Endodermal cell (in vitro differentiated cells): ENCODE measurements around the gene TEX22. TPM values are rescaled to one million over a fixed set of nuclear protein-coding genes. Genes with fewer than 3 reads are reported as not detected.

Experiments
- DNase-seq: peaks from one replicate; pipeline ENCODE4 v3.0.0-alpha.2; 2017
- H3K27ac ChIP-seq: 2 replicates; pipeline ENCODE4 v1.5.1; 2013; ENCODE audit warnings: mild to moderate bottlenecking, low read depth, low read length, moderate library complexity
- H3K27me3 ChIP-seq: 2 replicates; pipeline ENCODE4 v1.6.1; 2013; ENCODE audit warnings: mild to moderate bottlenecking, low read length, moderate library complexity; ENCODE audit not compliant: insufficient read depth, control insufficient read depth, poor library complexity, severe bottlenecking
- H3K36me3 ChIP-seq: 2 replicates; pipeline ENCODE4 v1.7.0; 2013; ENCODE audit warnings: mild to moderate bottlenecking, low read length, moderate library complexity; ENCODE audit not compliant: control insufficient read depth, insufficient read depth
- H3K4me1 ChIP-seq: one replicate; pipeline ENCODE4 v1.7.0; 2013; ENCODE audit warnings: low read length; ENCODE audit not compliant: control insufficient read depth, insufficient read depth
- H3K4me3 ChIP-seq: 2 replicates; pipeline ENCODE4 v1.5.1; 2013; ENCODE audit warnings: mild to moderate bottlenecking, low read length, moderate library complexity
- H3K9ac ChIP-seq: 2 replicates; pipeline ENCODE4 v1.6.1; 2013; ENCODE audit warnings: mild to moderate bottlenecking, low read length, moderate library complexity; ENCODE audit not compliant: poor library complexity, severe bottlenecking; ENCODE audit errors: extremely low read depth
- H3K9me3 ChIP-seq: 2 replicates; pipeline ENCODE4 v1.6.1; 2013; ENCODE audit warnings: mild to moderate bottlenecking, low read length, moderate library complexity; ENCODE audit not compliant: control insufficient read depth
- H3K27ac Mint-ChIP-seq: 2 replicates; pipeline ENCODE4 v1.8.0; 2020; ENCODE audit warnings: mixed read lengths
- H3K27me3 Mint-ChIP-seq: 2 replicates; pipeline ENCODE4 v1.8.0; 2021; ENCODE audit warnings: mild to moderate bottlenecking, mixed read lengths; ENCODE audit not compliant: insufficient read depth
- H3K36me3 Mint-ChIP-seq: 2 replicates; pipeline ENCODE4 v1.8.0; 2020; ENCODE audit warnings: low read depth, mixed read lengths
- H3K4me1 Mint-ChIP-seq: 2 replicates; pipeline ENCODE4 v1.8.0; 2020; ENCODE audit warnings: mixed read lengths
- H3K4me3 Mint-ChIP-seq: 2 replicates; pipeline ENCODE4 v1.8.0; 2020; ENCODE audit warnings: mild to moderate bottlenecking, moderate library complexity, mixed read lengths
- H3K9me3 Mint-ChIP-seq: 2 replicates; pipeline ENCODE4 v1.8.0; 2020; ENCODE audit warnings: mild to moderate bottlenecking, mixed read lengths
- WGBS, 2 experiments: methylation state at CpG; one replicate each; pipeline versions ENCODE4 v1.1.5 to v1.1.7; 2013; ENCODE audit warnings: missing lambda C conversion rate in 2 of 2, mixed read lengths in 1 of 2; ENCODE audit not compliant: insufficient coverage in 1 of 2, insufficient read length in 1 of 2; 5-methylcytosine and 5-hydroxymethylcytosine counted together
- total RNA-seq, 2 donors: library from RNA; stranded (reverse); fragmentation: NEBNext Ultra II Directional in 1 of 2; extraction: Animal tissue kit (Norgen Biotek cat#: 25700) in 1 of 2; gene quantifications; 2 replicates in 1 of 2; 3 replicates in 1 of 2; pipeline ENCODE4 v1.2.1, GENCODE V29; 2021
- TF ChIP-seq, protein P1 (sequence below): fragments of 200-600 bp; sonication (generic); conservative IDR thresholded peaks from 2 replicates; pipeline ENCODE4 v1.5.0; 2021; ENCODE audit warnings: antibody characterized with exemption, mild to moderate bottlenecking

TEX22 gene
- total RNA-seq, 2 donors from 2014 or later, result 1.9 to 3.5 TPM

DNA sequence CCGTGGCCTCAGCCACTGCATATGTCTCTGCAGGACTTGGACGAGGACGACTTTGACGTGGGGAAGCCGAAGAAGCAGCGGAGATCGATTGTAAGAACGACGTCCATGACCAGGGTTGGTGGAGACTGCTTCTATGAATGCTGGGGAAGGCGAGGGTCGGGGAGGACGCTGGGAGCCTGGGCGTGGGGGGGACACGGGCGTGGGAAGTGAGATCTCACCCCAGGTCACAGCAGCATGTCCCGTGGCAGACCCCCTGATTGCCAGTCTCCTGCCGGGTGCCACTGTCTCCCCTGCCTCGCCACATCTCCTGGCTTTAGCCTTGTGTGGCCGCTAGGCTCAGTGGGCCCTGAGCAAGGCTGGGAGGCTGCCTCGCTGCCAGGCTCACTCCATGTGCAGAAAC lies 29.9 kb upstream of the TEX22 start:
- no peak overlapping the region for H3K27ac ChIP-seq
- Mint-ChIP-seq H3K9me3 (peaks cover 5% of the 10 kb centered on the region), H3K4me3 (no peak overlapping the region), H3K36me3 (peaks cover 30% of the 10 kb centered on the region), H3K27ac (no peak overlapping the region), H3K27me3 (no peaks in the 10 kb centered on the region), H3K4me1 (no peaks in the 10 kb centered on the region)
- H3K27me3 ChIP-seq, result no peaks in the 10 kb centered on the region
- peaks cover 6% of the 10 kb centered on the region for H3K9me3 ChIP-seq
- H3K36me3 ChIP-seq, result peaks cover 12% of the 10 kb centered on the region
- TF ChIP-seq, protein P1, sequence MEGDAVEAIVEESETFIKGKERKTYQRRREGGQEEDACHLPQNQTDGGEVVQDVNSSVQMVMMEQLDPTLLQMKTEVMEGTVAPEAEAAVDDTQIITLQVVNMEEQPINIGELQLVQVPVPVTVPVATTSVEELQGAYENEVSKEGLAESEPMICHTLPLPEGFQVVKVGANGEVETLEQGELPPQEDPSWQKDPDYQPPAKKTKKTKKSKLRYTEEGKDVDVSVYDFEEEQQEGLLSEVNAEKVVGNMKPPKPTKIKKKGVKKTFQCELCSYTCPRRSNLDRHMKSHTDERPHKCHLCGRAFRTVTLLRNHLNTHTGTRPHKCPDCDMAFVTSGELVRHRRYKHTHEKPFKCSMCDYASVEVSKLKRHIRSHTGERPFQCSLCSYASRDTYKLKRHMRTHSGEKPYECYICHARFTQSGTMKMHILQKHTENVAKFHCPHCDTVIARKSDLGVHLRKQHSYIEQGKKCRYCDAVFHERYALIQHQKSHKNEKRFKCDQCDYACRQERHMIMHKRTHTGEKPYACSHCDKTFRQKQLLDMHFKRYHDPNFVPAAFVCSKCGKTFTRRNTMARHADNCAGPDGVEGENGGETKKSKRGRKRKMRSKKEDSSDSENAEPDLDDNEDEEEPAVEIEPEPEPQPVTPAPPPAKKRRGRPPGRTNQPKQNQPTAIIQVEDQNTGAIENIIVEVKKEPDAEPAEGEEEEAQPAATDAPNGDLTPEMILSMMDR, result no peak
- WGBS, 2 experiments, result 93 to 99% methylated on average over 20 of the region's 20 CpGs
- no peak overlapping the region for H3K9ac ChIP-seq
- no peak overlapping the region for H3K4me3 ChIP-seq
- H3K4me1 ChIP-seq, result no peaks in the 10 kb centered on the region
- no peak for DNase-seq

- 94 to 95% methylated on average over 17 to 29 of the region's 29 CpGs for WGBS, 2 experiments
- Histone ChIP-seq H3K9ac (no peak overlapping the region), H3K4me1 (no peaks in the 10 kb centered on the region), H3K27ac (no peak overlapping the region), H3K4me3 (no peak overlapping the region), H3K9me3 (peaks cover 12% of the 10 kb centered on the region), H3K27me3 (no peaks in the 10 kb centered on the region), H3K36me3 (peaks cover 12% of the 10 kb centered on the region)
- TF ChIP-seq, protein P1, result no peak
- Mint-ChIP-seq H3K36me3 (peaks cover 35% of the 10 kb centered on the region), H3K9me3 (peaks cover 9% of the 10 kb centered on the region), H3K27me3 (no peaks in the 10 kb centered on the region), H3K4me3 (no peak overlapping the region), H3K4me1 (no peaks in the 10 kb centered on the region), H3K27ac (no peak overlapping the region)
- DNase-seq, result no peak
These were observed 29.3 kb upstream of the TEX22 start for GRCh38 chr14:105368910-105369652.

DNA sequence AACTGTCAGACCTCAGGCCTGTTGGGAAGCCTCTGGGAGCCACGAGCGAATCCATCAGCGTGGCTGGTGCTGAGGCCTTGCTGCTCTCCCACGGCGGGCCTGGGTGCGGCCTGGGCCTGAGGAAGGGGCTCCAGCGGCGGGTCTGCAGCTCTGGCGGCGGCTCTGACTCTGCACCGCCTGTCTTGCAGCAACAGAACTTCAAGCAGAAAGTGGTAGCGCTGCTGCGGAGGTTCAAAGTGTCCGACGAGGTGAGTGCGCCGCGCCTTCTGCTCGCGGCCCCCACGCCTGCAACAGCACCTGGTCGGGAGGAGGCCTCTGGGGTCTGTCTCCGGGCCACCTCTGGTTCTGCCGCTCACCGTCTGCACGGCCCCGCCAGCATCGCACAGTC lies 28.7 kb upstream of the TEX22 start:
- no peaks in the 10 kb centered on the region for H3K4me1 ChIP-seq
- H3K36me3 ChIP-seq, result peaks cover 12% of the 10 kb centered on the region
- 93 to 95% methylated on average over 17 to 28 of the region's 28 CpGs for WGBS, 2 experiments
- TF ChIP-seq, protein P1, result no peak
- Mint-ChIP-seq H3K27ac (no peak overlapping the region), H3K4me1 (no peaks in the 10 kb centered on the region), H3K36me3 (peaks cover 38% of the 10 kb centered on the region), H3K27me3 (no peaks in the 10 kb centered on the region), H3K4me3 (no peak overlapping the region), H3K9me3 (peaks cover 9% of the 10 kb centered on the region)
- DNase-seq, result no peak
- no peaks in the 10 kb centered on the region for H3K27me3 ChIP-seq
- H3K4me3 ChIP-seq, result no peak overlapping the region
- peaks cover 12% of the 10 kb centered on the region for H3K9me3 ChIP-seq
- H3K27ac ChIP-seq, result no peak overlapping the region
- no peak overlapping the region for H3K9ac ChIP-seq
